Gastroesophageal sphincter (tissue), 4 donors: Measurements from ENCODE around the gene CCT8. TPM values are rescaled to one million over a fixed set of nuclear protein-coding genes. Genes with fewer than 3 reads are reported as not detected.

Source experiments
- ATAC-seq: fragments of 150-250 bp; one replicate; pipeline ENCODE4 v1.9.1; 2016; ENCODE audit warnings: mild to moderate bottlenecking, moderate library complexity
- H3K27ac ChIP-seq, 4 donors: fragments of 200-600 bp; sonication (generic) in 3 of 4; 1 replicate in 3 of 4; 2 replicates in 1 of 4; pipeline ENCODE4 v1.5.1; 2016 to 2019
- H3K27me3 ChIP-seq: fragments of 200-600 bp; sonication (generic); one replicate; pipeline ENCODE4 v1.5.1; 2019
- H3K36me3 ChIP-seq, 2 donors: fragments of 200-600 bp; sonication (generic); one replicate each; pipeline ENCODE4 v1.5.1; 2019; ENCODE audit warnings: control low read depth in 1 of 2
- H3K4me1 ChIP-seq, 3 donors: fragments of 200-600 bp; sonication (generic); 1 replicate in 2 of 3; 2 replicates in 1 of 3; pipeline ENCODE4 v1.5.1; 2016 to 2019; ENCODE audit warnings: control low read depth in 2 of 3
- H3K4me3 ChIP-seq, 2 donors: fragments of 200-600 bp; sonication (generic); one replicate each; pipeline ENCODE4 v1.5.1; 2019; ENCODE audit warnings: mild to moderate bottlenecking in 1 of 2, moderate library complexity in 1 of 2
- H3K9me3 ChIP-seq, 3 donors: fragments of 200-600 bp; sonication (generic); one replicate each; pipeline ENCODE4 v1.5.1; 2017 to 2019; ENCODE audit warnings: control low read depth in 2 of 3
- EP300 ChIP-seq: sonication (generic); formaldehyde crosslinking; IDR thresholded peaks from one replicate; pipeline ENCODE4 v1.6.1; 2017; ENCODE audit warnings: antibody characterized with exemption, mild to moderate bottlenecking
- POLR2A ChIP-seq, 2 donors: fragments of 450-650 bp; IDR thresholded peaks; one replicate each; pipeline ENCODE4 v1.6.1; 2017; ENCODE audit warnings: antibody characterized with exemption in 2 of 2, mild to moderate bottlenecking in 2 of 2, moderate library complexity in 1 of 2
- POLR2AphosphoS5 ChIP-seq: sonication (generic); formaldehyde crosslinking; IDR thresholded peaks from one replicate; pipeline ENCODE4 v1.6.1; 2017; ENCODE audit warnings: antibody characterized with exemption
- WGBS, 2 donors: methylation state at CpG; one replicate each; pipeline ENCODE4 v1.1.5; 2018; ENCODE audit warnings: low coverage in 1 of 2; 5-methylcytosine and 5-hydroxymethylcytosine counted together
- total RNA-seq, 4 donors: library from RNA; depleted of rRNA; stranded (reverse); fragments of >200 nt; gene quantifications; one replicate each; pipeline ENCODE4 v1.1.0, GENCODE V29; 2016
- TF ChIP-seq, protein P1 (sequence below), 4 experiments: fragments of 200-600 bp in 2 of 4; fragments of 450-650 bp in 2 of 4; sonication (generic) in 1 of 4; IDR thresholded peaks; one replicate each; pipeline ENCODE4 v1.5.1; 2017 to 2019; ENCODE audit warnings: antibody characterized with exemption in 4 of 4, mild to moderate bottlenecking in 2 of 4, moderate library complexity in 2 of 4

Gene CCT8
- total RNA-seq, 4 donors from 2014 or later, result 90.6 to 133 (median 90.9) TPM

DNA sequence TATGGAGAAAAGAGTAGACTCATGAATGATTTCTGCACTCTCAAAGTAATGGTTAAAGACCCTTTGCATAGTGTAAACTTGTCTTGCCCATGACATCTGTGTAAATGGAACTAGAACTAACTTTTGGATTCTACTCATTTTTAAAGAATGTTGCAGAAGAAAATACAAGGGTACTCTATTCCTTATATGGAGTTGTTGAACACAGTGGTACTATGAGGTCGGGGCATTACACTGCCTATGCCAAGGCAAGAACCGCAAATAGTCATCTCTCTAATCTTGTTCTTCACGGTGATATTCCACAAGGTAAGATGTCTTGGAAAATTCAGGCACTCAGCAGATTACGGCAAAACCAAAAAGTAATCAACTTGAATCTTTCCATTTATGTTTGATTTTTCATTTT lies 19.8 kb downstream of the CCT8 start:
- H3K27ac ChIP-seq, result peak overlapping the region in 1 of 4 donors; percentile 25
- H3K4me1 ChIP-seq, result peaks cover 0 to 7% (median 3%) of the 10 kb centered on the region in 3 donors
- peaks cover 3 to 97% of the 10 kb centered on the region in 2 donors for H3K36me3 ChIP-seq
- no peaks in the 10 kb centered on the region for H3K27me3 ChIP-seq
- no peak overlapping the region for H3K4me3 ChIP-seq
- H3K9me3 ChIP-seq, result no peaks in the 10 kb centered on the region
- 50 to 60% methylated on average over 1 to 4 of the region's 4 CpGs for WGBS, 2 donors
- ATAC-seq, result no peak
- TF ChIP-seq, protein P1, sequence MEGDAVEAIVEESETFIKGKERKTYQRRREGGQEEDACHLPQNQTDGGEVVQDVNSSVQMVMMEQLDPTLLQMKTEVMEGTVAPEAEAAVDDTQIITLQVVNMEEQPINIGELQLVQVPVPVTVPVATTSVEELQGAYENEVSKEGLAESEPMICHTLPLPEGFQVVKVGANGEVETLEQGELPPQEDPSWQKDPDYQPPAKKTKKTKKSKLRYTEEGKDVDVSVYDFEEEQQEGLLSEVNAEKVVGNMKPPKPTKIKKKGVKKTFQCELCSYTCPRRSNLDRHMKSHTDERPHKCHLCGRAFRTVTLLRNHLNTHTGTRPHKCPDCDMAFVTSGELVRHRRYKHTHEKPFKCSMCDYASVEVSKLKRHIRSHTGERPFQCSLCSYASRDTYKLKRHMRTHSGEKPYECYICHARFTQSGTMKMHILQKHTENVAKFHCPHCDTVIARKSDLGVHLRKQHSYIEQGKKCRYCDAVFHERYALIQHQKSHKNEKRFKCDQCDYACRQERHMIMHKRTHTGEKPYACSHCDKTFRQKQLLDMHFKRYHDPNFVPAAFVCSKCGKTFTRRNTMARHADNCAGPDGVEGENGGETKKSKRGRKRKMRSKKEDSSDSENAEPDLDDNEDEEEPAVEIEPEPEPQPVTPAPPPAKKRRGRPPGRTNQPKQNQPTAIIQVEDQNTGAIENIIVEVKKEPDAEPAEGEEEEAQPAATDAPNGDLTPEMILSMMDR (IDR thresholded peaks at IDR 0.05), result no peak
- TF ChIP-seq POLR2A (IDR thresholded peaks at IDR 0.05) (no peak), POLR2AphosphoS5 (no peak), EP300 (no peak)

DNA sequence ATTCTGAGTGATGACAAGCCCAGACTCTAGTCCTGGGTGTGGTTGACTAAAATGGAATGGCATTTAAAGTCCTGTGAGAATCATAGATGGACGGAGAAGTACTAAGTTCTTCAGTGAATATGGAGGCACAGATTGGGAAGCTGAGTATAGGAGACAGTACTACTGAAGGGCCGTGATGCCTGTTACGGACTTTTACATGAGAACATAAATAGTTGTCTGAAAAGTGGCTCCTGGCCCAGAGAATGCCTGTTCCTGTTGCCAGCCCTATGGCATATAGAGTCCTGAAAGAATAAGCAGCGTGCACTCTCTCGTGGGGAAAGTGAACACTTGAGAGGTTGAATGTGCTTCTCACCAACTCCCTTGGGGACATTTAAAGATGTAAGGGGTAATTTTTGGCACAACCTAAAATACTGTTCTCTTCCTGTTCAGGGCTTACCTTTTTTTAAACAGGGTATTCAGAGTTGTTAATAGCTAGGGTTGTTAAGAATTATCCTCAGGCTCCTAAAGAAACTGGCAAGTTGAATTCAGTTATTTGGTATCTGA lies 20.4 kb downstream of the CCT8 start:
- H3K4me3 ChIP-seq, result no peak overlapping the region
- ATAC-seq, result no peak
- H3K36me3 ChIP-seq, result peaks cover 3 to 97% of the 10 kb centered on the region in 2 donors
- TF ChIP-seq, protein P1 (IDR thresholded peaks at IDR 0.05), result no peak
- TF ChIP-seq EP300 (no peak), POLR2A (IDR thresholded peaks at IDR 0.05) (no peak), POLR2AphosphoS5 (no peak)
- H3K27ac ChIP-seq, result peak overlapping the region in 1 of 4 donors; percentile 25
- 62 to 85% methylated on average over 3 to 5 of the region's 5 CpGs for WGBS, 2 donors
- H3K27me3 ChIP-seq, result no peaks in the 10 kb centered on the region
- no peaks in the 10 kb centered on the region for H3K9me3 ChIP-seq
- H3K4me1 ChIP-seq, result peaks cover 0 to 7% (median 3%) of the 10 kb centered on the region in 3 donors

DNA sequence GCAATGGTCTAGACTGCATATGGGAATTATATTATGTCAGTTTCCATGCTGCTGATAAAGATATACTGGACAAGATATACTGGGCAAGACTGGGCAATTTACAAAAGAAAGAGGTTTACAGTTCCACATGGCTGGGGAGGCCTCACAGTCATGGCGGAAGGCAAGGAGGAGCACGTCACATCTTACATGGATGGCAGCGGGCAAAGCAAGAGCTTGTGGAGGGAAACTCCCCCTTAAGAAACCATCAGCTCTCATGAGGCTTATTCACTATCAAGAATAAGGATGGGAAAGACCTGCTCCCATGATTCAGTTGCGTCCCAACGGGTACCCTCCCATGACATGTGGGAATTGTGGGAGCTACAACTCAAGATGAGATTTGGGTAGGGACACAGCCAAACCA lies 21.2 kb downstream of the CCT8 start:
- H3K36me3 ChIP-seq, result peaks cover 5 to 99% of the 10 kb centered on the region in 2 donors
- no peaks in the 10 kb centered on the region for H3K9me3 ChIP-seq
- WGBS, 2 donors, result 95 to 98% methylated on average over 4 to 5 of the region's 5 CpGs
- TF ChIP-seq POLR2A (IDR thresholded peaks at IDR 0.05) (no peak), EP300 (no peak), POLR2AphosphoS5 (no peak)
- TF ChIP-seq, protein P1 (IDR thresholded peaks at IDR 0.05), result no peak
- H3K27ac ChIP-seq, result peak overlapping the region in 1 of 4 donors; percentile 25
- peaks cover 0 to 7% (median 3%) of the 10 kb centered on the region in 3 donors for H3K4me1 ChIP-seq
- no peak for ATAC-seq
- no peaks in the 10 kb centered on the region for H3K27me3 ChIP-seq
- H3K4me3 ChIP-seq, result no peak overlapping the region

DNA sequence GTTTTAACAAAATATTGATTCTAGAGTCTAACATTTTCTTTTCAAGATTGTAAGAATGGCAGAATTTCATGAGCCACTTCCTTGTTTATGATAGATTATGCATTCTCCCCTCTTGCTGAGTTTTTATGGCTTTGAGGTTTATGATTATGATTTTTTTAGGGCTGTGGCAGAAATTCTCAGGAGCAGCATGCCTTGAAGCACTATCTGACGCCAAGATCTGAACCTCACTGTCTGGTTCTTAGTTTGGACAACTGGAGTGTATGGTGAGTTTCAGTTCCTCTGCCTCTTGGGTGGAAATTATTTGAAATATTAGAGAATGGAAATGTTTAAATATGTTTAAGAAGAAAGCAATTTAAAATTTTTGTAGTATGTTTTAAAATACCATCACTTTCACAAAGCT lies 38.8 kb downstream of the CCT8 start:
- Histone ChIP-seq H3K4me1 (peaks cover 0 to 9% (median 0%) of the 10 kb centered on the region in 3 donors), H3K4me3 (no peak overlapping the region), H3K27me3 (no peaks in the 10 kb centered on the region), H3K36me3 (peaks cover 3 to 94% of the 10 kb centered on the region in 2 donors), H3K9me3 (no peaks in the 10 kb centered on the region), H3K27ac (no peak overlapping the region)
- ATAC-seq, result no peak
- no peak for TF ChIP-seq POLR2A (IDR thresholded peaks at IDR 0.05)
- TF ChIP-seq, protein P1 (IDR thresholded peaks at IDR 0.05), result no peak
- no peak for TF ChIP-seq EP300
- no peak for TF ChIP-seq POLR2AphosphoS5
- WGBS, 2 donors, result 33% methylated on average over 1 of the region's 1 CpG; no CpG with 5 or more reads in 1 of the 2 donors

DNA sequence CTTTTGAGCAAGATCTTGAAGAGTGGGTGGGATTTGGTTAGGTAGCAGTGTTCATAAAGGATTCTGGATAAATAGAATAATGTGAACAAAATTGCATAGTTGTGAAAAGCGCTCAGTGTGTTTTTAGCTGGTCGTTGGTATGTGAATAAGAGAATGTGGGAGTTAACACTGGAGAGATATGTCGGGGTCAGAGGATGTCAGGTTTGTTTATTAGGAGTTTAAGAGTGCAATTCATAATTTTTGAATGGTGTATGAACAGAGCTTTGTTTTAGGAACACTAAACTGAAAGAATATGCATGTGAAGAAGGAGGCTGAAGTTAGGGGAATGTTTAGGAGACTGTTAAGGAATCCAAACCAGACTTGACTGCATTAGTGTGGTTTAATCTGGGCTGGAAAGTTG lies 39.6 kb downstream of the CCT8 start:
- peaks cover 0 to 9% (median 0%) of the 10 kb centered on the region in 3 donors for H3K4me1 ChIP-seq
- H3K36me3 ChIP-seq, result peaks cover 0 to 94% of the 10 kb centered on the region in 2 donors
- no peak for TF ChIP-seq POLR2A (IDR thresholded peaks at IDR 0.05)
- TF ChIP-seq, protein P1 (IDR thresholded peaks at IDR 0.05), result no peak
- no peak for TF ChIP-seq POLR2AphosphoS5
- no peak for TF ChIP-seq EP300
- no peaks in the 10 kb centered on the region for H3K27me3 ChIP-seq
- no peak overlapping the region for H3K4me3 ChIP-seq
- no peak overlapping the region for H3K27ac ChIP-seq
- no peaks in the 10 kb centered on the region for H3K9me3 ChIP-seq
- WGBS, 2 donors, result 57 to 66% methylated on average over 3 of the region's 3 CpGs
- ATAC-seq, result no peak
